ENCODE measurements around the gene USH1G.

The USH1G gene

DNA sequence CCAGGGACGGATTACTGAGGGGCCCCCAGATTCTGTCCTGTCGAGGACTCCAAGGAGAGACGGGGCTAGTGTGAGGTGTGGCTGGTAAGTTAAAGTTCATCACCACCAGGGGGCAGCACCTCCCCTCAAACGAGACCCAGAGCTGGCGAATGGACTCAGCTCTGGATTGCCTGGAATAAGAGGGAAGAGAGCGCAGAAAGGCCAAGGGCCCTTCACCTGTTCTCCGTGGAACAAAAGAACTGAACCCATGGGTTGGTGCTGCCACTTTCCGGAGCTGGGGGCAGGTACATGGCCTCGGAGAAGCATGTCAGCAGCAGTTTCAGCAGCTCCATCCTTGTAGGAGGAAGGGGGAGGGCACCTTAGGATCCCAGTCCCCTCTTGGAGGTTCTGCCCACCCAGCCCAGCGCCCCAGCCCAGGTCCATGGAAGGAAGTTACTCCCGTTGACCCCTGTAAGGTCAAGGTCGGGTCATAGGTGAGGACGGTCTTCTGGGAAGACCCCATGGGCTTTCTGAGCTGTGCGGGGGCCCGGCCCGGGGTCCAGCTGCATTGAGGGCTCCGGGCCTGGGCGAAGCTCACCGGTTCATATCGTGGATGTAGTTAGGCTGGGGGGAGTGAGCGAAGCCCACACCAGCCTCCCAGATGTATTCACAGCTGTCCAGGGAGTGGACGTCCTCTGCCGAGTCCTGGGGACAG, 38.7 kb upstream of the USH1G start:
- Histone ChIP-seq H3K27me3 (ENCODE audit: control insufficient read depth in 3 of 3, insufficient read depth in 3 of 3, low read depth in 1 of 3, low read length in 3 of 3) (peaks cover 0 to 41% (median 11%) of the 10 kb centered on the region in 3 experiments), H3K23ac (ENCODE audit: low read depth, low read length, poor library complexity) (no peak overlapping the region), H3K4me3 (ENCODE audit: low read length in 2 of 2) (no peak overlapping the region), H3K79me1 (ENCODE audit: low read depth, low read length) (no peaks in the 10 kb centered on the region), H4K8ac (ENCODE audit: low read depth, low read length) (no peak overlapping the region), H2BK12ac (ENCODE audit: low read length) (no peak overlapping the region), H2BK5ac (ENCODE audit: low read length) (peak overlapping the region; percentile 16), H3K36me3 (replicated peaks in 1 of 2; ENCODE audit: control insufficient read depth in 2 of 2, insufficient read depth in 2 of 2, low read length in 2 of 2) (no peaks in the 10 kb centered on the region), H3K14ac (ENCODE audit: low read length) (no peak overlapping the region), H3K4me2 (ENCODE audit: insufficient read depth, low read length, poor library complexity, severe bottlenecking) (no peak overlapping the region), H2BK120ac (ENCODE audit: low read depth, low read length) (no peak overlapping the region), H3K27ac (replicated peaks; ENCODE audit: low read length) (no peak overlapping the region), H2BK15ac (ENCODE audit: low read length) (no peak overlapping the region), H3K4ac (ENCODE audit: low read length) (no peak overlapping the region), H2AFZ (ENCODE audit: low read length) (peak overlapping the region; percentile 66), H2AK5ac (ENCODE audit: low read depth, low read length) (peak overlapping the region; percentile 23), H3K4me1 (ENCODE audit: control insufficient read depth in 2 of 2, insufficient read depth in 1 of 2, low read depth in 1 of 2, low read length in 2 of 2) (no peaks in the 10 kb centered on the region), H3K9ac (ENCODE audit: low read depth, low read length, poor library complexity) (peak overlapping the region; percentile 9), H4K91ac (ENCODE audit: low read depth, low read length, poor library complexity) (no peak overlapping the region), H3K18ac (ENCODE audit: low read length) (no peak overlapping the region), H3K9me3 (replicated peaks in 1 of 2; ENCODE audit: control insufficient read depth in 2 of 2, insufficient read depth in 1 of 2, low read depth in 1 of 2, low read length in 2 of 2) (peaks cover 0 to 1% of the 10 kb centered on the region in 2 donors)
- peak; percentile 85 for DNase-seq (ENCODE audit: low spot score)
- WGBS, 2 donors (ENCODE audit: extremely low coverage in 2 of 2, insufficient read length in 2 of 2, insufficient replicate concordance in 1 of 2) = no CpG with 5 or more reads among the region's 23 CpGs

DNA sequence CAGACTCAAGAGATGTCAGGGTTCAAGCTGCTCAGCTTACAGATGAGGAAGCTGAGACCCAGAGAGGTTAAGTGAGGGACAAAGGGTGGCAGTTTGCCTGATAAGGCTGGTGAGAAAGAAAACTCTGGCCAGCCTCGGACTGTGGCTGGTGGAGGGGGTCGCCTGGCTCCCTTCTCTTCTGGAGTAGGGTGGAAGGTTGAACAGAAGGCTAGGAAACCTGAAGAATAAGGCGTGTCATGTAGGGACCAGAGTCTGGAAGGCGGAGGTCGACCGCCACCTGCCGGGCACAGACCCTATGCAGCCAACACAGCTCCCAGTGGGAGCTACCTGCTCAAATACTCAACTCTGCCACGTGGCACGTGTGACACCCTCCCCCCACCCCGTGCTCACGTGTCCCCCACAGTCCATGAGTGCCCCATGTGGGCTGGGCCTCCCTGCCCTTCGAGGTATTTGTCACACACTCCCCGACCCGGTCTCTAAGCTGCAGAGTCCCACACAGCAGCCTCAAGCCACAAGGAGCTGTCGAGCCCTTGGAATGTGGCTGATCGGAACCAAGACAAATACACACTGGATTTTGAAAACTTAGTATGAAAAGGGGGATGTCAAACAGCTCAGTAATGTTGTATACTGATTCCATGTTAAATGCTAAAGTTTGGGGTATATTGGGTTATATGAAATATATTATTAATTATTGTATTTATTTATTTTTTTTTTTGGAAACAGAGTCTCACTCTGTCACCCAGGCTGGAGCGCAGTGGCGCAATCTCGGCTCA, 37.7 kb upstream of the USH1G start:
- Histone ChIP-seq H3K18ac (ENCODE audit: low read length) (no peak overlapping the region), H4K8ac (ENCODE audit: low read depth, low read length) (peak overlapping the region; percentile 98), H2BK12ac (ENCODE audit: low read length) (no peak overlapping the region), H2AK5ac (ENCODE audit: low read depth, low read length) (no peak overlapping the region), H2BK120ac (ENCODE audit: low read depth, low read length) (no peak overlapping the region), H3K36me3 (replicated peaks in 1 of 2; ENCODE audit: control insufficient read depth in 2 of 2, insufficient read depth in 2 of 2, low read length in 2 of 2) (no peaks in the 10 kb centered on the region), H4K91ac (ENCODE audit: low read depth, low read length, poor library complexity) (no peak overlapping the region), H3K14ac (ENCODE audit: low read length) (no peak overlapping the region), H3K23ac (ENCODE audit: low read depth, low read length, poor library complexity) (no peak overlapping the region), H2AFZ (ENCODE audit: low read length) (no peak overlapping the region), H3K4me1 (ENCODE audit: control insufficient read depth in 2 of 2, insufficient read depth in 1 of 2, low read depth in 1 of 2, low read length in 2 of 2) (no peaks in the 10 kb centered on the region), H3K27ac (replicated peaks; ENCODE audit: low read length) (no peak overlapping the region), H2BK15ac (ENCODE audit: low read length) (no peak overlapping the region), H3K4ac (ENCODE audit: low read length) (no peak overlapping the region), H3K4me3 (ENCODE audit: low read length in 2 of 2) (no peak overlapping the region), H2BK5ac (ENCODE audit: low read length) (no peak overlapping the region), H3K79me1 (ENCODE audit: low read depth, low read length) (no peaks in the 10 kb centered on the region), H3K9ac (ENCODE audit: low read depth, low read length, poor library complexity) (peak overlapping the region; percentile 53), H3K9me3 (replicated peaks in 1 of 2; ENCODE audit: control insufficient read depth in 2 of 2, insufficient read depth in 1 of 2, low read depth in 1 of 2, low read length in 2 of 2) (peaks cover 0 to 1% of the 10 kb centered on the region in 2 donors), H3K4me2 (ENCODE audit: insufficient read depth, low read length, poor library complexity, severe bottlenecking) (no peak overlapping the region), H3K27me3 (ENCODE audit: control insufficient read depth in 3 of 3, insufficient read depth in 3 of 3, low read depth in 1 of 3, low read length in 3 of 3) (peaks cover 0 to 50% (median 11%) of the 10 kb centered on the region in 3 experiments)
- DNase-seq (ENCODE audit: low spot score) = no peak
- WGBS, 2 donors (ENCODE audit: extremely low coverage in 2 of 2, insufficient read length in 2 of 2, insufficient replicate concordance in 1 of 2) = no CpG with 5 or more reads among the region's 19 CpGs

DNA sequence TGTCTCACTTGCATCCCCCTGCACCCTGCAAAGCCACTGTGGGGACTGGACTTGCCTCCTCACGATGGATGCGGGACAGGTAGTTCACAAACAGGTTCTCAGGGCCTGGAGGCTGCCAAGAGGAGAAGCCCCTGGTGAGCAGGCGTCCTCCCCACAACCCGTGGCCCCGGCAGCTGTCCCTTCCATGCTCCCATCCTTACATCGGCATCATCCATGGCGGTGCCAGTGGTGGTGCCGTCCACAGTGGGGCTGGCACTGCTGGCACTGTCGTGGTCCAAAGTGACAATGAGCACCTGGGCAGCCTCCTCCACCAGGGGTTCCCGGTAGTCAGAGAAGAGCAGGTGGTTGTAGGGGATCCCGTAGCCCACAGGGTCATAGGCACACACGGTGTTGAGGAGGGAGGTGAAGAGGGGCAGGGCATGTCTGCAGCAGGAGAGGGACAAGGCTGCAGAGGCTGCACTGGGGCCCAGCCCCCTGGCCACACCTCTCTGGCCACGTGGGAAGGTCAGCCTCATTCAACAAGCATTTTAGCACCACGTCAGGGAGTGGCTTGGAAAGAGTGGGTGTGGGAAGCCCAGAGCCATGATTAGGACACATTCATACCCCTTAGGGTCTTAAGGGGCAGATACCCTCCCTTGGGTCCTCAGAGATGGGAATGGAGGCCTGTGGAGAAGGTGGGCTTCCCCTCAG, 36.9 kb upstream of the USH1G start:
- peaks cover 0 to 51% (median 11%) of the 10 kb centered on the region in 3 experiments for H3K27me3 ChIP-seq (ENCODE audit: control insufficient read depth in 3 of 3, insufficient read depth in 3 of 3, low read depth in 1 of 3, low read length in 3 of 3)
- no peak overlapping the region for H3K18ac ChIP-seq (ENCODE audit: low read length)
- no peak overlapping the region for H2BK15ac ChIP-seq (ENCODE audit: low read length)
- H3K4me3 ChIP-seq (ENCODE audit: low read length in 2 of 2) = peak overlapping the region in 1 of 2 donors; percentile 24
- H3K4me2 ChIP-seq (ENCODE audit: insufficient read depth, low read length, poor library complexity, severe bottlenecking) = no peak overlapping the region
- no peak overlapping the region for H3K4ac ChIP-seq (ENCODE audit: low read length)
- H2BK5ac ChIP-seq (ENCODE audit: low read length) = no peak overlapping the region
- peak overlapping the region; percentile 63 for H3K9ac ChIP-seq (ENCODE audit: low read depth, low read length, poor library complexity)
- H4K91ac ChIP-seq (ENCODE audit: low read depth, low read length, poor library complexity) = no peak overlapping the region
- H2BK12ac ChIP-seq (ENCODE audit: low read length) = peak overlapping the region; percentile 31
- H3K79me1 ChIP-seq (ENCODE audit: low read depth, low read length) = no peaks in the 10 kb centered on the region
- peak overlapping the region; percentile 98 for H4K8ac ChIP-seq (ENCODE audit: low read depth, low read length)
- H3K14ac ChIP-seq (ENCODE audit: low read length) = no peak overlapping the region
- no peak for DNase-seq (ENCODE audit: low spot score)
- H3K4me1 ChIP-seq (ENCODE audit: control insufficient read depth in 2 of 2, insufficient read depth in 1 of 2, low read depth in 1 of 2, low read length in 2 of 2) = no peaks in the 10 kb centered on the region
- no peak overlapping the region for H3K27ac ChIP-seq (replicated peaks; ENCODE audit: low read length)
- peak overlapping the region; percentile 68 for H3K23ac ChIP-seq (ENCODE audit: low read depth, low read length, poor library complexity)
- peak overlapping the region; percentile 63 for H2BK120ac ChIP-seq (ENCODE audit: low read depth, low read length)
- no peaks in the 10 kb centered on the region for H3K36me3 ChIP-seq (replicated peaks in 1 of 2; ENCODE audit: control insufficient read depth in 2 of 2, insufficient read depth in 2 of 2, low read length in 2 of 2)
- H3K9me3 ChIP-seq (replicated peaks in 1 of 2; ENCODE audit: control insufficient read depth in 2 of 2, insufficient read depth in 1 of 2, low read depth in 1 of 2, low read length in 2 of 2) = peaks cover 0 to 1% of the 10 kb centered on the region in 2 donors
- WGBS, 2 donors (ENCODE audit: extremely low coverage in 2 of 2, insufficient read length in 2 of 2, insufficient replicate concordance in 1 of 2) = no CpG with 5 or more reads among the region's 14 CpGs
- H2AFZ ChIP-seq (ENCODE audit: low read length) = no peak overlapping the region
- peak overlapping the region; percentile 14 for H2AK5ac ChIP-seq (ENCODE audit: low read depth, low read length)

Measured in neuronal stem cell (in vitro differentiated cells).